SK-N-SH (cell line): Measurements from ENCODE around the gene CPNE7.

Source experiments
- CTCF ChIP-seq: fragments of 200-600 bp; sonication (generic); IDR thresholded peaks from 2 replicates; pipeline ENCODE4 v1.6.1; 2017; ENCODE audit warnings: antibody characterized with exemption, mild to moderate bottlenecking, moderate library complexity
- EP300 ChIP-seq, 2 experiments: IDR thresholded peaks; 2 replicates each; pipeline versions ENCODE4 v1.4.0 to v1.6.1; 2012; ENCODE audit warnings: borderline replicate concordance in 1 of 2, low read depth in 1 of 2, low read length in 1 of 2
- FOXM1 ChIP-seq: IDR thresholded peaks from 2 replicates; pipeline ENCODE4 v1.4.0; 2012; ENCODE audit warnings: low read depth, mild to moderate bottlenecking
- GABPA ChIP-seq: IDR thresholded peaks from 2 replicates; pipeline ENCODE4 v1.4.0; 2012; ENCODE audit warnings: low read depth, mild to moderate bottlenecking
- JUND ChIP-seq: IDR thresholded peaks from 2 replicates; pipeline ENCODE4 v1.4.0; 2012
- NFIC ChIP-seq: IDR thresholded peaks from 2 replicates; pipeline ENCODE4 v1.4.0; 2012; ENCODE audit warnings: borderline replicate concordance
- PBX3 ChIP-seq: IDR thresholded peaks from 2 replicates; pipeline ENCODE4; 2012
- POLR2AphosphoS5 ChIP-seq: IDR thresholded peaks from 2 replicates; pipeline ENCODE4 v1.6.1; 2012; ENCODE audit warnings: low read depth, low read length
- RAD21 ChIP-seq: IDR thresholded peaks from 2 replicates; pipeline ENCODE4 v1.6.1; 2012; ENCODE audit warnings: mild to moderate bottlenecking, low read length
- REST ChIP-seq: IDR thresholded peaks from 2 replicates; pipeline ENCODE4 v1.6.1; 2012; ENCODE audit warnings: mild to moderate bottlenecking, low read depth, low read length, moderate library complexity
- SMC3 ChIP-seq: IDR thresholded peaks from 2 replicates; pipeline ENCODE4 v1.6.1; 2012; ENCODE audit warnings: low read depth, low read length, improper control_type of control experiment
- TCF12 ChIP-seq: IDR thresholded peaks from 2 replicates; pipeline ENCODE4 v1.4.0; 2012

- no peak for TF ChIP-seq GABPA
- TF ChIP-seq PBX3, result no peak
- no peak for TF ChIP-seq CTCF
- no peak for TF ChIP-seq RAD21
- TF ChIP-seq TCF12, result no peak
- TF ChIP-seq SMC3, result no peak
- no peak for TF ChIP-seq JUND
- no peak for TF ChIP-seq EP300 (IDR thresholded peaks at IDR 0.05; ENCODE audit: borderline replicate concordance in 1 of 2, low read depth in 1 of 2, low read length in 1 of 2)
- TF ChIP-seq POLR2AphosphoS5, result no peak
- TF ChIP-seq NFIC, result no peak
- TF ChIP-seq FOXM1, result no peak
- TF ChIP-seq REST, result no peak
Observed at GRCh38 chr16:89623511-89624261, 48.1 kb downstream of the CPNE7 start.
